Mesothelial cell of epicardium (in vitro differentiated cells): Measurements from ENCODE around the gene PARVG. TPM values are rescaled to one million over a fixed set of nuclear protein-coding genes. Genes with fewer than 3 reads are reported as not detected.

Experiments
- DNase-seq, 2 experiments: peaks; one replicate each; pipeline ENCODE4 v3.0.0; 2021; ENCODE audit warnings: low spot score in 2 of 2; ENCODE audit not compliant: unreplicated experiment in 2 of 2
- H3K27ac Mint-ChIP-seq: 2 replicates; pipeline ENCODE4 v1.8.0; 2021; ENCODE audit warnings: mixed read lengths
- H3K27me3 Mint-ChIP-seq: 2 replicates; pipeline ENCODE4 v1.8.0; 2021; ENCODE audit warnings: low read depth, mixed read lengths
- H3K36me3 Mint-ChIP-seq: 2 replicates; pipeline ENCODE4 v1.8.0; 2021; ENCODE audit warnings: mixed read lengths
- H3K4me1 Mint-ChIP-seq: 2 replicates; pipeline ENCODE4 v1.8.0; 2021; ENCODE audit warnings: mixed read lengths
- H3K4me3 Mint-ChIP-seq: 2 replicates; pipeline ENCODE4 v1.8.0; 2021; ENCODE audit warnings: mild to moderate bottlenecking, moderate library complexity, mixed read lengths
- H3K9me3 Mint-ChIP-seq: 2 replicates; pipeline ENCODE4 v1.8.0; 2021; ENCODE audit warnings: mixed read lengths
- CTCF ChIP-seq: fragments of 200-600 bp; sonication (generic); IDR thresholded peaks from one replicate; pipeline ENCODE4 v1.5.0; 2021; ENCODE audit warnings: antibody characterized with exemption; ENCODE audit not compliant: unreplicated experiment
- total RNA-seq: library from RNA; stranded (reverse); gene quantifications from 3 replicates; pipeline ENCODE4 v1.2.1, GENCODE V29; 2021

Gene PARVG
- total RNA-seq, 1 donor from 2014 or later = 1.0 TPM

GRCh38 chr22:44200855-44201550, 20.3 kb downstream of the PARVG start:
- H3K4me3 Mint-ChIP-seq = no peak overlapping the region
- peaks cover 13% of the 10 kb centered on the region for H3K4me1 Mint-ChIP-seq
- TF ChIP-seq CTCF = no peak
- H3K36me3 Mint-ChIP-seq = no peaks in the 10 kb centered on the region
- H3K9me3 Mint-ChIP-seq = no peaks in the 10 kb centered on the region
- H3K27ac Mint-ChIP-seq = no peak overlapping the region
- DNase-seq = no peak
- H3K27me3 Mint-ChIP-seq = peaks cover 31% of the 10 kb centered on the region

- TF ChIP-seq CTCF = no peak
- Mint-ChIP-seq H3K4me3 (no peak overlapping the region), H3K9me3 (no peaks in the 10 kb centered on the region), H3K27ac (peak overlapping the region; percentile 70), H3K36me3 (no peaks in the 10 kb centered on the region), H3K27me3 (peaks cover 31% of the 10 kb centered on the region), H3K4me1 (peaks cover 13% of the 10 kb centered on the region)
- no peak for DNase-seq
These were observed 20.9 kb downstream of the PARVG start for GRCh38 chr22:44201665-44202064.

GRCh38 chr22:44202261-44202789, 21.6 kb downstream of the PARVG start:
- DNase-seq = no peak
- Mint-ChIP-seq H3K27me3 (peaks cover 31% of the 10 kb centered on the region), H3K4me3 (no peak overlapping the region), H3K9me3 (no peaks in the 10 kb centered on the region), H3K4me1 (peaks cover 13% of the 10 kb centered on the region), H3K27ac (peak overlapping the region; percentile 70), H3K36me3 (no peaks in the 10 kb centered on the region)
- no peak for TF ChIP-seq CTCF

GRCh38 chr22:44203203-44203602, 22.5 kb downstream of the PARVG start:
- Mint-ChIP-seq H3K9me3 (no peaks in the 10 kb centered on the region), H3K27ac (no peak overlapping the region), H3K4me1 (peaks cover 13% of the 10 kb centered on the region), H3K36me3 (no peaks in the 10 kb centered on the region), H3K4me3 (no peak overlapping the region), H3K27me3 (peaks cover 33% of the 10 kb centered on the region)
- TF ChIP-seq CTCF = no peak
- no peak for DNase-seq

- H3K36me3 Mint-ChIP-seq = peaks cover 1% of the 10 kb centered on the region
- no peak overlapping the region for H3K27ac Mint-ChIP-seq
- DNase-seq = no peak
- no peak for TF ChIP-seq CTCF
- H3K4me3 Mint-ChIP-seq = no peak overlapping the region
- peaks cover 13% of the 10 kb centered on the region for H3K4me1 Mint-ChIP-seq
- H3K9me3 Mint-ChIP-seq = peaks cover 12% of the 10 kb centered on the region
- H3K27me3 Mint-ChIP-seq = peaks cover 31% of the 10 kb centered on the region
These were observed 24.2 kb downstream of the PARVG start for GRCh38 chr22:44204739-44205515.
